ENCODE data around the gene MOB3A.

MOB3A gene

GRCh38 chr19:2077833-2078619, 18.1 kb downstream of the MOB3A start:
- Histone ChIP-seq H3K27ac (no peak overlapping the region), H3K4me3 (no peak overlapping the region)
- no peak for TF ChIP-seq CTCF (IDR thresholded peaks at IDR 0.05)
- DNase-seq (ENCODE audit: low spot score), result no peak

GRCh38 chr19:2077398-2077797, 18.7 kb downstream of the MOB3A start:
- no peak for TF ChIP-seq CTCF (IDR thresholded peaks at IDR 0.05)

GRCh38 chr19:2076526-2076944, 19.6 kb downstream of the MOB3A start:
- Histone ChIP-seq H3K4me3 (no peak overlapping the region), H3K27ac (no peak overlapping the region)
- no peak for DNase-seq (ENCODE audit: low spot score)
- no peak for TF ChIP-seq CTCF (IDR thresholded peaks at IDR 0.05)

More at GRCh38 chr19:2077398-2077797, 18.7 kb downstream of the MOB3A start:
- DNase-seq (ENCODE audit: low spot score), result no peak
- no peak overlapping the region for H3K27ac ChIP-seq
- no peak overlapping the region for H3K4me3 ChIP-seq

- Histone ChIP-seq H3K4me3 (no peak overlapping the region), H3K27ac (no peak overlapping the region)
- TF ChIP-seq CTCF (IDR thresholded peaks at IDR 0.05), result no peak
- DNase-seq (ENCODE audit: low spot score), result no peak
Measured at GRCh38 chr19:2072757-2073551, 23.2 kb downstream of the MOB3A start.

- TF ChIP-seq CTCF (IDR thresholded peaks at IDR 0.05), result no peak
- Histone ChIP-seq H3K4me3 (no peak overlapping the region), H3K27ac (no peak overlapping the region)
- DNase-seq (ENCODE audit: low spot score), result no peak
Measured at GRCh38 chr19:2070986-2071673, 25.0 kb downstream of the MOB3A start.

GRCh38 chr19:2070436-2070827, 25.7 kb downstream of the MOB3A start:
- no peak overlapping the region for H3K27ac ChIP-seq
- no peak overlapping the region for H3K4me3 ChIP-seq
- no peak for TF ChIP-seq CTCF (IDR thresholded peaks at IDR 0.05)
- no peak for DNase-seq (ENCODE audit: low spot score)
